HG02763 (cell line): ENCODE measurements around the gene CCDC141.

ENCODE experiments used
- ATAC-seq: cut with Tn5 transposase; IDR thresholded peaks from one replicate; pipeline ENCODE4 v1.9.1; 2021; ENCODE audit warnings: mild to moderate bottlenecking, moderate library complexity; ENCODE audit not compliant: unreplicated experiment

CCDC141 gene

DNA sequence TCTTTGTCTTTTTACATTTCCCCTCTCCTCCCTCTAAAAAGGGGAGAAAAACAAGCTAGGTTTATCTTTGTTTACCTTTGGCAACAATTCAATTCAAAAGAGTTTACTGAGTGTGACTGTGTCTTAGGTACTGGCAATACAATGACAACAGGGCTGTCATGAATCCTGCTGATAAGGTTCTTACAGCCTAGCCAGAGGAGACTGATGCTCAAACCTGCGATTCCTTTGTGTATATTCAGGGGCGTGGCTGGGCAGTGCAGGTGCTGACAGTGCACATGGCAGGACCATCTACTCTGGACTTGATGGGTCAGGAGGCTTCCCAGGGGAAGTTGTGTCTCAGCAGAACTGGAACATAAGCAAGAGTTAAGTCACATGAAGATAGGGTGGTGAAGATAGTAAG lies 219.5 kb downstream of the CCDC141 start:
- ATAC-seq, result no peak

- ATAC-seq, result no peak
Observed at GRCh38 chr2:178829981-178830380, 220.0 kb downstream of the CCDC141 start.

DNA sequence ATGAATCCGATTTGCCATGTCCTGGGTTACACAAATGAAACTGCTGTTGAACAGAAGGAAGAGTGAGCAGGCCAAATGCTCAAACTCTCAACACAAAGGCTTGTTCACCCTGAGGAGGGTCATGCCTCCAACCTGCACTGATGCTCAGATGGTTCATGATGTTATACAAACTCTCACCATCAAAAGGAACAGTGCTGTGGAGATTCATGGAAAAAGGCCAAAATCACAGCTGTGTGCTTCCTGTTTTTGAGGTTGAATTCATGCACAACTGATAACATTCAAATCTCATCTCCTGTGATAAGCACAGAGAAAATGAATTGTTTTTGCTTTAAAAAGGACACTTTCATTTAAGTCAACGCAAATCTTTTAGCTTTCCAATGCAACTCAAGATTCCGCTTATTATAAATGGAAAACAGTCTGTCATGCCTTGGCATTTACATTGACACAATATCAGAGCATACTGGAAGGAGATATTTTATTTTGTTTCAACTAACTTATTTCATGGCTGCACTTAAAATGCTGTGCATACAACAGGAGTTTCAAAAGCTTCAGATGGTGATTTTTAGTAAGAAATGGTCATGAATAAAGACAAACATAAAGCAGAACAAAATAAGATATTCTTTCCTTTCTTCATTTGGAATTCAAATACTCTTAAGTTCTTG lies 220.5 kb downstream of the CCDC141 start:
- ATAC-seq, result no peak

- no peak for ATAC-seq
Observed at GRCh38 chr2:178828486-178828881, 221.5 kb downstream of the CCDC141 start.

GRCh38 chr2:178827739-178828485 lies 222.0 kb downstream of the CCDC141 start:
- ATAC-seq, result no peak

DNA sequence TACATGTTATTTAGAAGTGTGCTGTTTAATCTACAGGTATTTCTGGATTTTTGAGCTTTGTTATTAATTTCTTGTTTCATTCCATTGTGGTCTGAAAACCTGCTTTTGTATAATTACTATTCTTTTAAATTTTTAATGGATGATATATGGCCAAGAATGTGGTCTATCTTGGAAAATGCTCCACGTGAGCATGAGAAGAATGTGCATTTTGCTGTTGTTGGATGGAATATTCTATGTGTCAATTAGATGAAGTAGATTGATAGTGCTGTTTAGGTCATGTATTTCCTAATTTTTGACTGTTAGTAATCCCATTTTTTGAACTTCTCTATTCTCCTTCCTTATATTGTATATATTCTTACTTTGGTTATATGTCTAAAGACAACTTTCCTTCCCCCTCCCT lies 222.8 kb downstream of the CCDC141 start:
- no peak for ATAC-seq

DNA sequence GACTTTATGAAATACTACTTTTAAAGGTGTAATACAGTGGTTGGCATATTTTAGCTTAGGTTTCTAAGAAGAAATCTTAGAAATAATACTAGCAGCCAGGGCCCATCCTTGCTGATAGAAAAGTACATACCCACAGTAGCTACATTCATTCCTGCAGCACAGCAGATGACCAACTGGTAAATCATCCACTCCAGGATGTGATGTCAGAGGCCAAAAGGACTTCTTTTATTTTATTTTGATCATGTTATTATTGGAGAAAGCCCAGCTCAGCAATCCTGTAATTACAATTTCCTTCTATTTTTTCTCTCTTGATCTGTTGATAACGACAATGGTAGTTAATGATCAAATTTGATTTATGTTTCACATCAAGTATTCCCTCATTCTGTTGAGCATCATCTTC lies 224.8 kb downstream of the CCDC141 start:
- ATAC-seq, result no peak

GRCh38 chr2:178824181-178824580 lies 225.8 kb downstream of the CCDC141 start:
- no peak for ATAC-seq

- peak; percentile 93 for ATAC-seq
Observed at GRCh38 chr2:178819992-178820391, 229.9 kb downstream of the CCDC141 start.

DNA sequence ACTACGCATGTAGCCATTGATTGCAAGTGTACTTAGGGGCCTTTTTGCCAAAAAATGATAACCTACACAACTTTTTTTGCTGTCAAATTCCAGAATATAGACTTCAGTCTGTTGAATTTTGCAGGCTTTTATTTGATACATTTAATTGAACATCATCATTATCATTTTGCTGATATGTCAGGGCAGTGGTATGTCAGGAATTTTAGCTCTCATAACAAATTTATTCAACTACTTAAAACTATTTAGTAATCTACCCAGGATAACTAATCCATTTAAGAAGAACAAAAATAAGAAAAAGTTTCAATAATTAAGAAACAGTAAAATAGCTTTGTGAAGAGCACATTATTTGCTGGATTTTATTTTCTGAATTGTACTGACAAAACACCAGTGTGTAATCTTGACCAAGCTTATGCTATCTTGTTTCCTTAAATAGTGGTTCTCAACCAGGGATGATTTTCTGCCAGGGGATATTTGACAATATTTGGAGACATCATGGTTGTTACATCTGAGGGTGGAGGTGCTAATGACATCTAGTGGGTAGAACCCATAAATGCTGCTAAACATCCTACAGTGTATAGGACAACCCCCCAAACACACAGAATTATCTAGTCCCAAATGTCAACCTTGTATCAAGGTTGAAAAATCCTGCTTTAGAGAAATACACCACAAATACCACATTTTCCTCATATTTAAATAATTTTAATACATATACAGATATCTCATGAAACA lies 230.6 kb downstream of the CCDC141 start:
- ATAC-seq, result no peak

GRCh38 chr2:178811901-178812300 lies 238.0 kb downstream of the CCDC141 start:
- no peak for ATAC-seq

GRCh38 chr2:178811045-178811444 lies 238.9 kb downstream of the CCDC141 start:
- ATAC-seq, result no peak

DNA sequence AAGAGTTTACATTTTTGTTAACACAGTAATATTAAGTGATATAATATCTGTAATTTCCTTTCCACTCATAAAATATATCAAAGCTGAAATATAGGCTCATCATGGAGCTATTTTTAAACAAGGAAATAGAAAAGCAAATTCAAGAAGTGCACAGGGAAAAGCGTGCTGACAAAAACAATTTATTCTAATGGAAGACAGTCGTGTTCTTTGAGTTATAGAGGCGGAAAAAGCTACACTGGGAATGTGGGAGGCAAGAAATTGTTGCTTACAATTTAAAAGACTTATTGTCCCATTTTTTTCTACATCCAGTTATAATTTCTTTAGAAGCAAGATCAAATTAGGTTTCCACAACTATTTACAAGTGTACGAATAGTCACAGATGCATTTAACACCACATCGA lies 239.5 kb downstream of the CCDC141 start:
- ATAC-seq, result no peak

DNA sequence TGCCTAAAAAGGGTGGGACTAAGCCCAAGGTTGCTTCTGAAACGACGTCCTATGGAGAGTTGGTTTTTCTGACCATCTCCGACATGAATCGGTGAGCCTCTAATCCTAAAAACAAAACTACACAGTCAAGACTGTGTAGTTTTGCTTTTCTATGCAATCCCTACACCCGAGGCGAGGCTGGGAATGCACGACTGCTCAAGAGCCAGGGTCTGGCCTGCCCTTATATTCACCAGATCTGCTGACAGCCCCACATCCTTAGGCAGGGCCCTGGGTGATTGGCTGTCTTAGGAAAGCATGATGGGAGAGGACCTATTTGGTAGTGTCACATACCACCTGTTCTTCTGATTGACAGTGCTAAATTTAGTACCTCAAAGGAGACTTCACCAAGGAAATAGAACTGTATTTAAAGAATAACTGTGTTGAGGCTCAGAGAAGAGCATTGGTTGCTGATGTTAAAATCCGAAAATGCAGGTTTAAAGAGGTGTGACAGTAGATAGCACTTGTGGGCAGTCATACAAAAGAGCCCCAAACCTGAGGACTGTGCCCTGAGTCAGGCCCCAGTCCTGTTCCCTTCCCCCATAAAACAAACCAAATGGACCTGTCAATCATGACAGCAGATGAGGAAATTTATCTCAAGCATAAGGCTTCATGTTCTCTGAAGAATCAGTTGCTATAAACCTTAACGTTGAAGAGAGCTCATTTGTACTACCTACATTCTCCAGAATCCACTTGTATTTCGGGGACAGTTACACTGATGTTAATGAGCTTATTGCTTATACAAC lies 242.5 kb downstream of the CCDC141 start, which contains the start of gene TTN:
Gene TTN (minus strand): TSS at position 197 of the 782 bp plus-strand sequence. CDS start 2,781 bp downstream, outside the sequence.
- ATAC-seq, result no peak

- no peak for ATAC-seq
Observed at GRCh38 chr2:178806543-178806942, 243.4 kb downstream of the CCDC141 start.

- no peak for ATAC-seq
Observed at GRCh38 chr2:178805457-178805856, 244.5 kb downstream of the CCDC141 start.

DNA sequence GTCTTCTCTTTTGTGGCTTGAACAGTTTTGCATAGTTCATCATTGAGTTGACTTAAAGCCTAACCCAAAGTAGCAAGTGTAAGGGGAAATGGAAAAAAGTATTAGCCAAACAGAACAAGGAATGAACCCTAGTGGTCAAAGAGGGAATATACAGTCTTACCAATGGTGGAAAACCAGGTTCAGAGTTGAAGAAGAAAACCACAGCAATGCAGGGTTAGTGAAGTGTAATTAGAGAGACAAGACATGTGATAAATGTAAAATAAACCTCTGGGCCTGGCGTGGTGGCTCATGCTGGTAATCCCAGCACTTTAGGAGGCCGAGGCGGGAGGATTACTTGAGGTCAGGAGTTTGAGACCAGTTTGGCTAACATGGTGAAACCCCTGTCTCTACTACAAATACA lies 245.1 kb downstream of the CCDC141 start:
- peak; percentile 56 for ATAC-seq

DNA sequence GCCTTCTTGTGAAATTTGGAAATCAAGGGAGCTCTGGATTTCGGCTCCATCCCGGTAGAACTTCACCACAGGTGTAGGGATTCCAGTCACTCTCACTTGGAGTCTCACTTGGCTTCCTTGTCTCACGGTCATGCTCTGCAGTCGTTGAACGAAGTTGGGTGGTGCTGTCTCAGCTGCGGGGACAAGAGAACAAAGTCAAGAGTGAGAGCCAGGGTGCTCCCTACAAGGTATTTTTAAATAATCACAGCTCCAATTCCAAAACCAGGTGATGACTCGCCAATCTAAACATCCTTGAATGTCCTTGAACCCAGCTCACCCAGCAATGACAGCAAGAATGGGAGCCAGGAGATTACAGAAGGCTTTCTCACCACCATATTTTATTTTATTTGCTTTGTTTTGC lies 249.4 kb downstream of the CCDC141 start:
- ATAC-seq, result no peak

- no peak for ATAC-seq
Observed at GRCh38 chr2:178799305-178799704, 250.6 kb downstream of the CCDC141 start.

DNA sequence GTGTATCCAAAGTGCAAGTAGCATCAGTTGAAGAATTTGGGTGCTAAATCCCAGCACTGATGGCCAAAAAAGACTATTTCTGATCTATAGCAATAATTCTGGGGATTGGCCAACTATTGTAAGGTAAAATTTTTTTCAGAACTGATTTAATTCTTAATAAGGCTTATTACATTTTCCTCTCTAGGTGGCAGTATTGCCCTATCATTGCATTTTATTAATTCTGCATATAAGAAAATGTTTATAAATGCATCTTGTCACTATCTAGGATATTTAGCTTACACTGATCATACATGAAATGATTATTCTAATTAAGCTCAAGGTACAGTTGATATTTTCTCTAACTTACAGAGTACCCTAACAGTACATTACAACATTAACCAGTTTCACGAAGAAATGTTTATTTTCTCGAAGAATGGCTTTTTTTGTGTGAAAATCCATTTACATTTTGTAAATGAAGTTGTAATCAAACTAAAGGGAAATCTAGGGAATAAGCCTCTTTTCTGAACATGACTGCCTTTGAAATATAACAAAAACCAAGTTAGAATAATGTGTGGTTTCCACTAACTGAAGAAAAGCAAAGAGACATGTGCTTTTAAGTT lies 253.8 kb downstream of the CCDC141 start:
- no peak for ATAC-seq

- no peak for ATAC-seq
Observed at GRCh38 chr2:178787934-178788333, 262.0 kb downstream of the CCDC141 start.
